ENCODE measurements around the gene ZC3H12A.

GRCh38 chr1:37425221-37425620 is 49.2 kb upstream of the ZC3H12A start:
- TF ChIP-seq CTCF (IDR thresholded peaks at IDR 0.05; ENCODE audit: poor library complexity) (no peak), EZH2 (IDR thresholded peaks at IDR 0.05; ENCODE audit: borderline replicate concordance) (no peak)
